Adrenal gland (tissue), 5 donors: ENCODE results near the gene CEP85L.

Experiments used
- CTCF ChIP-seq, 6 experiments: fragments of 450-650 bp in 4 of 6; fragments of 200-600 bp in 2 of 6; sonication (generic) in 1 of 6; IDR thresholded peaks; 1 replicate in 5 of 6; 2 replicates in 1 of 6; pipeline versions ENCODE4 v1.5.1 to v1.8.0; 2016 to 2021; ENCODE audit warnings: antibody characterized with exemption in 6 of 6, mild to moderate bottlenecking in 2 of 6, moderate library complexity in 1 of 6
- POLR2A ChIP-seq, 2 donors: fragments of 450-650 bp; IDR thresholded peaks; one replicate each; pipeline ENCODE4 v1.6.1; 2017; ENCODE audit warnings: antibody characterized with exemption in 2 of 2, mild to moderate bottlenecking in 2 of 2, moderate library complexity in 1 of 2
- donor health status: DM: no; HTN: no; CAD: no.

GRCh38 chr6:118591897-118592296 lies 59.5 kb downstream of the CEP85L start:
- TF ChIP-seq POLR2A (IDR thresholded peaks at IDR 0.05) (no peak), CTCF (IDR thresholded peaks at IDR 0.05) (no peak)
